ENCODE data around the gene RANBP10. TPM values are rescaled to one million over a fixed set of nuclear protein-coding genes. Genes with fewer than 3 reads are reported as not detected.
A peak's percentile ranks its signal among the peaks of the same experiment; 100 is the strongest.

Gene RANBP10
- total and polyA plus RNA-seq, 2 experiments from 2014 or later, result 9.0 to 13.6 TPM

DNA sequence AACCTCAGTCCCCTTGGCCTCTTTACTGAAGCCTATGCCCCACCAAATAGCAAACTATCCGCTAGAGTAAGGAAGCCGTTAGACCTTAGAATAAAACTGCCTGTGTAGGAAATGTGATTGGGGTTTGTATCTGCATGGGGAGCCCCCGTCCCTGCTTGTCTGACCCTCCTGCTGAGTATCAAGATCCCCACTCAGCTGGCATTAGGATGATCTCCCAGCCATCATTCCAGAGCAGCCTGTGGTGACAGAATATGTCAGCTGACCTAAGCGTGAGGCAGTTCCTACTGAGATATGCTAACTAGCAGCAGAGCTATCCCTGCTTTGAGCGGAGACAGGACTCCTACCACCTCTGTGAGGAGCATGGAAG, 86.6 kb downstream of the RANBP10 start (continued):
- TF ChIP-seq, protein P1, sequence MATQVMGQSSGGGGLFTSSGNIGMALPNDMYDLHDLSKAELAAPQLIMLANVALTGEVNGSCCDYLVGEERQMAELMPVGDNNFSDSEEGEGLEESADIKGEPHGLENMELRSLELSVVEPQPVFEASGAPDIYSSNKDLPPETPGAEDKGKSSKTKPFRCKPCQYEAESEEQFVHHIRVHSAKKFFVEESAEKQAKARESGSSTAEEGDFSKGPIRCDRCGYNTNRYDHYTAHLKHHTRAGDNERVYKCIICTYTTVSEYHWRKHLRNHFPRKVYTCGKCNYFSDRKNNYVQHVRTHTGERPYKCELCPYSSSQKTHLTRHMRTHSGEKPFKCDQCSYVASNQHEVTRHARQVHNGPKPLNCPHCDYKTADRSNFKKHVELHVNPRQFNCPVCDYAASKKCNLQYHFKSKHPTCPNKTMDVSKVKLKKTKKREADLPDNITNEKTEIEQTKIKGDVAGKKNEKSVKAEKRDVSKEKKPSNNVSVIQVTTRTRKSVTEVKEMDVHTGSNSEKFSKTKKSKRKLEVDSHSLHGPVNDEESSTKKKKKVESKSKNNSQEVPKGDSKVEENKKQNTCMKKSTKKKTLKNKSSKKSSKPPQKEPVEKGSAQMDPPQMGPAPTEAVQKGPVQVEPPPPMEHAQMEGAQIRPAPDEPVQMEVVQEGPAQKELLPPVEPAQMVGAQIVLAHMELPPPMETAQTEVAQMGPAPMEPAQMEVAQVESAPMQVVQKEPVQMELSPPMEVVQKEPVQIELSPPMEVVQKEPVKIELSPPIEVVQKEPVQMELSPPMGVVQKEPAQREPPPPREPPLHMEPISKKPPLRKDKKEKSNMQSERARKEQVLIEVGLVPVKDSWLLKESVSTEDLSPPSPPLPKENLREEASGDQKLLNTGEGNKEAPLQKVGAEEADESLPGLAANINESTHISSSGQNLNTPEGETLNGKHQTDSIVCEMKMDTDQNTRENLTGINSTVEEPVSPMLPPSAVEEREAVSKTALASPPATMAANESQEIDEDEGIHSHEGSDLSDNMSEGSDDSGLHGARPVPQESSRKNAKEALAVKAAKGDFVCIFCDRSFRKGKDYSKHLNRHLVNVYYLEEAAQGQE (IDR thresholded peaks at IDR 0.05; ENCODE audit: unreplicated experiment), result no peak
- no peak for TF ChIP-seq NANOG (IDR thresholded peaks at IDR 0.05; ENCODE audit: borderline replicate concordance)

DNA sequence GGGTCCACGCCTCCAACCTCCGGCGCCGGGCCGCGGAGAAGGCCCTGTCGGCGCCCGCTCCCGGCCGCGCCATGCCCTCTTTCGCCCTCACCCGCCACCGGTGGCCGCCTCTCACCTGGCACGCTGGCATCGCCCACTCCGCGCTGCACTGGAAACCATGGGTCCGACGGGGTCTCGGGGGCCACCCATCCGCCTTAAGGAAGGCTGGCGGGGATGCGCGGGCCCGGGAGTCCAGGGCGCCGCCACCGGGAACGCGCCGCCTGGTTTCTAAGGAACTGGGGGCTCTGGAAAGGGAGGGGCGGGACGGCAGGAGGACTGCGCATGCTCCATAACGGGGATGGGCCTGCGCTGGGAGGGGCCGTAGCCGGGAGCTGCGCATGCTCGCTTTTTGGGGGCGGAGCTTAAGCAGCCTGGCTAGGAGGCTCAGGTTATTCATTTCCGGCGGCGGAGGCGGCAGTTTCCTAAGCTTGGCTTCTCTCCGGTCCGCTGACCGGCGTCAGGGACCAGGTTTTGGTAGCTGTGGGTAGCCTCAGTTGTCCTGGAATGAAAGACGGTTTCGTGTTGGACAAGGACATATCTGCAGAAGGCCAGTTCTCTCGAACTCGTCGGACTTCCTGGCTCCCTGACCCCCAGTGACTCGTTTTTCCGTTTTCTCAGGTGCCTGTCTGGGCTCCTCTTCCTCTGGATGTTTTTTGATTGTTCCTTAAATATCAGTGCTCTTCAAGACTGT, 87.1 kb downstream of the RANBP10 start, which contains the start of gene GFOD2:
Gene GFOD2, minus strand, starts transcription at position 269 of the 730 bp plus-strand sequence. CDS start 33,601 bp downstream, outside the sequence.
- peak within 1 kb of the TSS; percentile 43; the same call in 1 of the 2 replicates for H3K27ac ChIP-seq (ENCODE audit: low read depth)
- peak within 1 kb of the TSS; percentile 86 for H3K27ac Mint-ChIP-seq

More for the DNA sequence above, 87.1 kb downstream of the RANBP10 start, which contains the start of gene GFOD2:
- peak within 1 kb of the TSS; percentile 98 for H2AFZ ChIP-seq
- 0 out of 2 replicates have a peak, but pooled peaks cover 3% of the 10 kb centered on the region for H3F3A ChIP-seq (replicated peaks; ENCODE audit: low read depth)
- DNase-seq (ENCODE audit: low spot score) (peak; percentile 98), ATAC-seq (peak; percentile 83)
- Mint-ChIP-seq H3K4me3 (peak within 1 kb of the TSS; percentile 91), H3K4me1 (peaks cover 14% of the 10 kb centered on the region; the same call in 2 of the 3 replicates), H3K27me3 (ENCODE audit: insufficient read depth, low read depth, poor library complexity) (peaks cover 10% of the 10 kb centered on the region), H3K36me3 (ENCODE audit: low read depth) (no peaks in the 10 kb centered on the region), H3K9me3 (no peaks in the 10 kb centered on the region; the same call in 2 of the 3 replicates)
- H4K20me1 ChIP-seq (replicated peaks; ENCODE audit: insufficient read depth), result peaks cover 14% of the 10 kb centered on the region; the same call in 1 of the 2 replicates
- peaks cover 46% of the 10 kb centered on the region for H3K79me2 ChIP-seq (replicated peaks; ENCODE audit: insufficient read depth)
- peak within 1 kb of the TSS; percentile 98 for H3K4me2 ChIP-seq
- no peaks in the 10 kb centered on the region for H3K36me3 ChIP-seq (ENCODE audit: insufficient read depth)
- peak within 1 kb of the TSS; percentile 93 for H3K4me3 ChIP-seq
- H3K9me2 ChIP-seq (ENCODE audit: insufficient read depth), result no peaks in the 10 kb centered on the region
- H3K4me1 ChIP-seq (ENCODE audit: insufficient read depth), result peaks cover 16% of the 10 kb centered on the region
- no peaks in the 10 kb centered on the region for H3K27me3 ChIP-seq (ENCODE audit: insufficient read depth)
- TF ChIP-seq JUNB (IDR thresholded peaks at IDR 0.05; ENCODE audit: unreplicated experiment) (no peak), POLR2AphosphoS5 (IDR thresholded peaks at IDR 0.05; ENCODE audit: low read depth) (peak; percentile 96)
- TF ChIP-seq, protein P2, sequence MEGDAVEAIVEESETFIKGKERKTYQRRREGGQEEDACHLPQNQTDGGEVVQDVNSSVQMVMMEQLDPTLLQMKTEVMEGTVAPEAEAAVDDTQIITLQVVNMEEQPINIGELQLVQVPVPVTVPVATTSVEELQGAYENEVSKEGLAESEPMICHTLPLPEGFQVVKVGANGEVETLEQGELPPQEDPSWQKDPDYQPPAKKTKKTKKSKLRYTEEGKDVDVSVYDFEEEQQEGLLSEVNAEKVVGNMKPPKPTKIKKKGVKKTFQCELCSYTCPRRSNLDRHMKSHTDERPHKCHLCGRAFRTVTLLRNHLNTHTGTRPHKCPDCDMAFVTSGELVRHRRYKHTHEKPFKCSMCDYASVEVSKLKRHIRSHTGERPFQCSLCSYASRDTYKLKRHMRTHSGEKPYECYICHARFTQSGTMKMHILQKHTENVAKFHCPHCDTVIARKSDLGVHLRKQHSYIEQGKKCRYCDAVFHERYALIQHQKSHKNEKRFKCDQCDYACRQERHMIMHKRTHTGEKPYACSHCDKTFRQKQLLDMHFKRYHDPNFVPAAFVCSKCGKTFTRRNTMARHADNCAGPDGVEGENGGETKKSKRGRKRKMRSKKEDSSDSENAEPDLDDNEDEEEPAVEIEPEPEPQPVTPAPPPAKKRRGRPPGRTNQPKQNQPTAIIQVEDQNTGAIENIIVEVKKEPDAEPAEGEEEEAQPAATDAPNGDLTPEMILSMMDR (conservative IDR thresholded peaks at IDR 0.05; ENCODE audit: low read depth in 2 of 2), result no peak
- TF ChIP-seq, protein P3, sequence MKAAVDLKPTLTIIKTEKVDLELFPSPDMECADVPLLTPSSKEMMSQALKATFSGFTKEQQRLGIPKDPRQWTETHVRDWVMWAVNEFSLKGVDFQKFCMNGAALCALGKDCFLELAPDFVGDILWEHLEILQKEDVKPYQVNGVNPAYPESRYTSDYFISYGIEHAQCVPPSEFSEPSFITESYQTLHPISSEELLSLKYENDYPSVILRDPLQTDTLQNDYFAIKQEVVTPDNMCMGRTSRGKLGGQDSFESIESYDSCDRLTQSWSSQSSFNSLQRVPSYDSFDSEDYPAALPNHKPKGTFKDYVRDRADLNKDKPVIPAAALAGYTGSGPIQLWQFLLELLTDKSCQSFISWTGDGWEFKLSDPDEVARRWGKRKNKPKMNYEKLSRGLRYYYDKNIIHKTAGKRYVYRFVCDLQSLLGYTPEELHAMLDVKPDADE (IDR thresholded peaks at IDR 0.05), result peak; percentile 50; the same call in 1 of the 2 replicates
